Parathyroid adenoma (tissue), 2 donors: ENCODE data around the gene SDF4.

Experiments
- H2AFZ ChIP-seq: fragments of 300-600 bp; sonication (generic); one replicate; pipeline ENCODE4 v1.7.0; 2017; ENCODE audit warnings: antibody characterized with exemption, mild to moderate bottlenecking
- H3K27ac ChIP-seq: fragments of 300-600 bp; sonication (generic); one replicate; pipeline ENCODE4 v1.7.0; 2017
- H3K27me3 ChIP-seq: fragments of 300-600 bp; sonication (generic); one replicate; pipeline ENCODE4 v1.7.0; 2017; ENCODE audit warnings: low read length; ENCODE audit not compliant: control insufficient read depth, insufficient read depth
- H3K36me3 ChIP-seq: fragments of 300-600 bp; sonication (generic); one replicate; pipeline ENCODE4 v1.7.0; 2017; ENCODE audit warnings: low read length; ENCODE audit not compliant: control insufficient read depth, insufficient read depth
- H3K4me1 ChIP-seq: fragments of 300-600 bp; sonication (generic); one replicate; pipeline ENCODE4 v1.7.0; 2017; ENCODE audit warnings: control low read depth
- H3K4me2 ChIP-seq: fragments of 300-600 bp; sonication (generic); one replicate; pipeline ENCODE4 v1.7.0; 2017; ENCODE audit warnings: low read length
- H3K4me3 ChIP-seq: fragments of 300-600 bp; sonication (generic); one replicate; pipeline ENCODE4 v1.7.0; 2017; ENCODE audit warnings: low read depth, low read length
- H3K79me2 ChIP-seq: fragments of 300-600 bp; sonication (generic); one replicate; pipeline ENCODE4 v1.7.0; 2017; ENCODE audit warnings: control low read depth
- H3K9ac ChIP-seq: fragments of 300-600 bp; sonication (generic); one replicate; pipeline ENCODE4 v1.7.0; 2017; ENCODE audit warnings: mild to moderate bottlenecking
- H3K9me3 ChIP-seq: fragments of 300-600 bp; sonication (generic); one replicate; pipeline ENCODE4 v1.7.0; 2017; ENCODE audit warnings: low read length; ENCODE audit not compliant: control insufficient read depth
- CTCF ChIP-seq: fragments of 300-600 bp; sonication (generic); IDR thresholded peaks from one replicate; pipeline ENCODE4 v1.7.0; 2017; ENCODE audit warnings: antibody characterized with exemption, mild to moderate bottlenecking
- donor health status: primary hyperparathyroidism.

The SDF4 gene

DNA sequence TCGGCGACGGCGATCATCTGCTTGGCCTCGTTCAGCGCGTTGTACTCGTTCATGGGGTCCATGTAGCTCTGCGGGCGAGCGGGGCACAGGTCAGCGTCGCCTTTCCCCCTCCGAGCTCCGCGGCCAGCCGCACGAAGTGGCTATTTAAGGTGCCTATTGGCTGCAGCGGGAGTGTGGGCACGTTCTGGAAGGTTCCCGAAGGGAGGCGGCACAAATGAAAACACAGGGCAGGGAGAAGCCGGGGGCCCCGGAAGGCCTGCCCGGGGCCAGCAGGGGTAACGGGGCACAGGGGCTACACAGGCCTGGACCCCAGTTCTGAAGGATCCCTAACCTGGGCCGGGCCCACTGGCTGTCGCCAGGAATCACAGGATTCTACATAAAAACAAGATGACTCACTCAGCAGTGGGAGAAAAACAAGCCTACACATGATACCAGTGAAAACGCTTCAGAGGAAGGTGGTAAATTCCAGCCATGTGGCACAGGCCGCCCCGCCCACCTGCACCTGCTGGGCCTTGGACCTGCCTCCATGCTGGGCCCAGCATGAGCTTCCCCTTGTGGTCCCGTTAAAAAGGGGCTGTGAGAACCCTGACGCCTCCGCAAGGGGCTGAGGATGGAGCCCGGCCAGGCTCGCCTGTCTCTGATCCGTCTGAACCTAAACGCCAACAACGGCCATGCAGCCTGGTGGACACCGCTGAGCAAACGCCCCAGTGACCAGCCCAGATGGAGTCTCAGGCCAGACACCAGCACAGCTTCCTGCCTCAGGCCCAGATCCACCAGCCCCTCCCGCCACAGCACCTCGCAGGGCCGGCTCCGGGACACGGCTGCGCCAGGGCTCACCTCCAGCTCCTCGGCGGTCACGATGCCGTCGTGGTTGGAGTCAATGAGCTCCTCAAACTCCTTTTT is 13.9 kb downstream of the SDF4 start:
- H3K4me3 ChIP-seq = no peak overlapping the region
- no peaks in the 10 kb centered on the region for H3K9me3 ChIP-seq
- no peak overlapping the region for H2AFZ ChIP-seq
- no peaks in the 10 kb centered on the region for H3K27me3 ChIP-seq
- H3K79me2 ChIP-seq = no peaks in the 10 kb centered on the region
- H3K9ac ChIP-seq = no peak overlapping the region
- H3K36me3 ChIP-seq = no peaks in the 10 kb centered on the region
- no peaks in the 10 kb centered on the region for H3K4me1 ChIP-seq
- TF ChIP-seq CTCF = no peak
- H3K27ac ChIP-seq = no peak overlapping the region
- no peak overlapping the region for H3K4me2 ChIP-seq

DNA sequence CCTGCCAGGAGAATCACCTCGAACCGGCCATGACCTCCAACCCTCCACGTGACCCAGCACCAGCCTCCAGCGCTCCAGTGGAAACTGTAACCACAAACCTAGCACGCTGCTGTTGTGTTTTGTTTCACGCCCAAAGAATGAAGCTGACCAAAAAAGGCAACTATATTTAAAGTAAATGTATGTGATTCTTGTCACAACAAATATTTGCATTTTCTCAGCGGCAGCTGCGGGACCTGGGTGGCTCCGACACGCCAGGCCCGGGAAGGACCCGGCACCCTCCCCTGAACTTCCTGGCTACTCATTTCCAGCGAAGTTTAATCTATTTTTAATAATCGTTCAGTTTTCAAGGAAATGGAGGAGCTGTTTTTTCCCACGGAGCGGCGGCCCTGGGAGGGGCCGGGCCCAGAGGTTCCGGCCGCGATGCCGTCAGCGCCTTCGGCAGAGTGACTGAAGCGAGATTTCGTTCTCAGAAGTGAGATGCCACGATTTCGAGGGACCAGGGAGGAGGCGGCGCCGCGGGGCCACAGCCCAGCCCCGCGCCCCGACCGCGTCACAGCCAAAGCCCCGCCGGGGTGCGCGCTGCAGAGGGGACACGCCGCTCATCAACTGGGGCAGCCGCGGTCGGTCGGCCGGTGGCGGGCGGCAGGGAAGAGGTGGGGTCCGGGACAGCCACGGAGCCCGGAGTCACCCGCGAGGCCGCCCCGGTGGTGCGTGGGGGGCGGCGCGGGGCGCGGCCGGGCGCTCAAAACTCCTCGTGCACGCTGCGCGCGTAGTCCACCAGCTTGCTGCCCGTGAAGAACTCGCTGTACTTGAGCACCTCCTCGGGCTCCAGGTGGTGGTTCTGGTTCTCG is 14.8 kb downstream of the SDF4 start:
- Histone ChIP-seq H3K36me3 (no peaks in the 10 kb centered on the region), H3K4me1 (no peaks in the 10 kb centered on the region), H3K79me2 (no peaks in the 10 kb centered on the region), H3K4me2 (no peak overlapping the region), H3K9me3 (no peaks in the 10 kb centered on the region), H3K27me3 (no peaks in the 10 kb centered on the region), H3K4me3 (no peak overlapping the region), H3K27ac (no peak overlapping the region), H3K9ac (no peak overlapping the region), H2AFZ (no peak overlapping the region)
- TF ChIP-seq CTCF = no peak

DNA sequence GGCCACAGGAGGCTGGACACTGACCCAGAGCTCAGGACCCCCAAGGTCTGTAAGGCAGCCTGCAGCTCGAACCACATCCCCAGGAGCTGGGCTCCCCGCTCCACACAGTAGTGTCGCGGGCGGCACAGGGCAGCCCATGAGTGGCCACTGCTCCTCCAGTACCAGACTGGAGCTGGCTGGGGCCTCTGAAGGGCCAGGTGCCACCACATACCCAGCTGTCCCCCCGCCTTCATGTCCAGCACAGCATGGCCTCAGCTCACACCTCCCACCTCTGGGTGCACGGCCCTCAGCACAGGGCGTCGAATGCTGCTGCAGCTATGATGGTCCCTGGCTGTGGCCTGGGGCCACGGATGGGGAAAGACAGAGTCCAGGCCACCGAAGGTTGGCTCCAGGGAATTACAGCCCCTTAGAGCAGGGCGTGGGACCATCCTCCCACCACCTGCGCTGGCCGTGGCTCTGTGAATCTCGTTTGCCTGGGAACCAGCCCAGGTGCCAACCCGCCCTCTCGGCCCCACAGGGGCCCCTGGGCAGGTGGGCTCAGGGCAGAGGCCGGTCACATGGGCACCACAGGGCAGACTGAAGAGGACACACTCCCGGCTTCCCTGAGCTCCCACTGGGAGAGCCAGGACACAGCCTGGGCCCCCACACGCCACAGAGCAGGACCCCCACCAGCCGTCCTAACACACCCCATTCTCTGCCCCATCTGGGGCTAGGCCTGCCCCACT is 15.8 kb downstream of the SDF4 start:
- no peak overlapping the region for H3K4me3 ChIP-seq
- no peaks in the 10 kb centered on the region for H3K27me3 ChIP-seq
- no peaks in the 10 kb centered on the region for H3K9me3 ChIP-seq
- TF ChIP-seq CTCF = no peak
- H2AFZ ChIP-seq = no peak overlapping the region
- no peak overlapping the region for H3K4me2 ChIP-seq
- H3K4me1 ChIP-seq = no peaks in the 10 kb centered on the region
- no peak overlapping the region for H3K9ac ChIP-seq
- H3K27ac ChIP-seq = no peak overlapping the region
- no peaks in the 10 kb centered on the region for H3K36me3 ChIP-seq
- no peaks in the 10 kb centered on the region for H3K79me2 ChIP-seq

DNA sequence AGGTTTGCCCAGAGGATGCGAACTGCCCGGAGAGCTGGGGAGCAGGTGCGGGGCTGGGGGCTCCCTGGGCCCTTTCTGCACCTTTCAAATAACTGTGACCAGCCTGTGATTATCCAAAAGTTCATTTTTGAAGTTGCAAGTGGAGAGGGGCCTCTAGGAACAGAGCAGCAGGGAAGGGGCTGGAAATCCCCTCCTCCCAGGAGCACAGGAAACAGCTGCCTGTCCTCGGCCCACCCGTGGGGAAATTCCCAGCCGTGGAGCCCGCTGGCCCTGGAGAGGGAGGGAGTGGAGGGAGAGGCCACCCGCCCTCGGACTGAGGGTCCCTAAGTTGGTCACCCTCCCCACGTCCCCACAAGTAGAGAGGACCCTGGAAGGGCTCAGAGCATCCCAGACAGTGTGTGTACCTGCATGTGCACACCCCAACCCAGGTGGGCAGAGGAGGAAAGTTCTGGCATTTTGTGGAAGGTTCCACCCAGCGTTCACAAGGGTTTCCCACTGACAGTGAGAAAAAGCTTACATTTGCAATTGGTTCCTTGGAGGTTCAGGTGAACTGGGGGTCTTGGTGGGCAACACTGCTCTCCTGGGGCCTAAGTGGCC is 16.6 kb downstream of the SDF4 start:
- H3K27me3 ChIP-seq = no peaks in the 10 kb centered on the region
- TF ChIP-seq CTCF = no peak
- no peak overlapping the region for H3K9ac ChIP-seq
- no peaks in the 10 kb centered on the region for H3K36me3 ChIP-seq
- no peaks in the 10 kb centered on the region for H3K4me1 ChIP-seq
- H2AFZ ChIP-seq = no peak overlapping the region
- no peak overlapping the region for H3K4me2 ChIP-seq
- H3K79me2 ChIP-seq = no peaks in the 10 kb centered on the region
- no peak overlapping the region for H3K27ac ChIP-seq
- no peak overlapping the region for H3K4me3 ChIP-seq
- no peaks in the 10 kb centered on the region for H3K9me3 ChIP-seq
